Measurements from ENCODE around the gene MYL1.

The MYL1 gene

DNA sequence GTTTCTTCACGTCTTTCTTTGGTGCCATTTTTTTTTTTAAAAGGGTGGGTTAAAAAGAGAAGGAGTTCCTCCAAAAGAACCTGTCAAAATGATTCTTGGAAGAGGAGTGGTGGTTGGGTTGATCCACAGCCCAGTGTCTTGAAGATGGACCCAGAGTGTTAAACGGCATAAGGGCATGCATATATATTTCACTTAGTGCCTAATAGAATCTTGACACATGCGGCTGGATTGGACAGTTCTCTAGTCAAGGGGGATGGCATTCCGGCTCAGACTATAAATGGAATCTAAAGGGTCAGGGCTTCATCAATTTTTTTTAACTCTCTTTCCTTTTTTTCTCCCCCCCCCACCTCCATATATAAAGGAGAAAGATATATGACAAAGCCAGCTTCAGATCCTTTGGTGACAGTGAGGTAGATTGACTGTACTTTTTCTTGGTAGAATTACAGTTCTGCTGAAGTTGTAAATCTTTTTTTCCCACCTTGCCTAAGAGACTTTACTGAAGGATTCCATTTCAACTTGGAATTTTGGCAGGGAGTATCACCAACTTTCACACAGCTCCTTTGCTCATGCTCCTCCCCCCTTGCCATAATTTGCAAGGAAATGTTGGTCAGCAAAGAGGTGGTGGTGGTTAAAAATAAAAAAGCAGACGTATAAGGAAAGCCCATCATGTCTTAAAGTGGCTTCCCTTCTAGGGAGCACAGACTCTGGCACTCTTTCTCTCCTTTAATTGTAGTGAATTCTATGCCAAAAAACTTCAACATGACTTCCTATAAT, at the start of gene MYL1:
Gene MYL1 (minus strand): TSS at position 160 of the 774 bp plus-strand sequence. CDS start 132 bp downstream, at position 28.
- DNase-seq: no peak

DNA sequence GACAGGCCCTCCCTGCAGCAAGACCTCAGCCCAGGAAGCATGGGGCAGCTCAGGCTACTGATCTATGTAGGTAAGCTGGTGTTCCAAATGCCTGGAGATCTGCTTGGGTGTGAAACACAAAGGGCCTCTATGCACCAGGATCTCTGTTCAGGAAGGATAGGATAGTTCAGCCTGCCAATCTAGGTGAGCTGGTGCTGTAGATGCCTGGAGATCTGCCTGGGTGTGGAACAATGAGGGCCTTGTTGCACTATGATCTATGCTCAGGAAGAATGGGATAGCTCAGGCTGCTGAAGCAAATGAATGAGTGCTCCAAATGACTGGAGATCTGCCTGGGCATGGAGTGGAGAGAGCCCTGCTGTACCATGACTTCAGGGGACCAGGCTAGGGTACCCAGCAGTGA, 48.9 kb upstream of the MYL1 start:
- DNase-seq: no peak

DNA sequence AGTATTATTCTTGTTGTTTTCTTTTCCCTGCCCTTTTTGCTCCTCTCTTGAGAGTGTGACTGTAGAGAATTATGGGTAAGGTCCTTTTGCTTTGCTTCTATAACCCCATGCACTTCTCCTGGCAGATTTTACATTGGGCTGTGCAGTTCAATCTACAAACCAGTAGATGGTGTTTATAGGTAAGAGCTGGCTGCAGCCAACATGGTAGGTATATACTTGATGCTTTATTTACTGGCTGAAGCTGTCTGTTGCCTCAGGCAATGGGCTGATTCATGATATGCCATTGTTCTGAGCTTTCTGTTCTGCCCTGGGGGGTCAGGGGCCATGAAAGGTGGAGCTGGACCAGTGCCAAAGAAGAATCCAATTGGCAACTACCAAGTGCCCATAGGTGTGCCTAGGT, 48.3 kb upstream of the MYL1 start:
- DNase-seq: no peak

DNA sequence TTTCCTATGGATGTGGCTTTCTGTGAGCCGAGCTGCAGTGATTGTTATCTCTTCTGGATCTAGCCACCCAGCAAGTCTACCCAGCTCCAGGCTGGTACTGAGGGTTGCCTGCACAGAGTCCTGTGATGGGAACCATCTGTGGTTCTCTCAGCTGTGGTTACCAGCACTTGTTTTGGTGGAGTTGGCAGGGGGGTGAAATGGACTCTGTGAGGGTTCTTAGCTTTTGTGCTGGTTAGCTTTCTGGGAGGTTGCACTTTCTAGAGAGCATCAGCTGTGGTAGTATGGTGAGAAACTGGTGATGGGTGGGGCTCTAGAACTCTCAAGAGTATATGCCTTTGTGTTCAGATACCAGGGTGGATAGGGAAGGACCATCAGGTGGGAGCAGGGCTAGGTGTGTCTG, 45.4 kb upstream of the MYL1 start:
- DNase-seq: no peak

DNA sequence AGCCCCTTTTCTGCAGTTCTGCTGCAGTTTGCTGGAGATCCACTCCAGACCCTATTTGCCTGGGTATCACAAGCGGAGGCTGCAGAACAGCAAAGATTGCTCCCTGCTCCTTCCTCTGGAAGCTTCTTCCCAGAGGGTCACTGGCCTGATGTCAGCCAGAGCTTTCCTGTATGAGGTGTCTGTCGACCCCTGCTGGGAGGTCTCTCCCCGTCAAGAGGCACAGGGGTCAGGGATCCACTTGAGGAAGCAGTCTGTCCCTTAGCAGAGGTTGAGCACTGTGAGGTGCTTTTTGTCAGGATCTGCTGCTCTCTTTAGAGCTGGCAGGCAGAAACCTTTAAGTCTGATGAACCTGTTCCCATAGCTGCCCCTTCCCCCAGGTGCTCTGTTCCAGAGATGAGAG, 42.0 kb upstream of the MYL1 start:
- no peak for DNase-seq

DNA sequence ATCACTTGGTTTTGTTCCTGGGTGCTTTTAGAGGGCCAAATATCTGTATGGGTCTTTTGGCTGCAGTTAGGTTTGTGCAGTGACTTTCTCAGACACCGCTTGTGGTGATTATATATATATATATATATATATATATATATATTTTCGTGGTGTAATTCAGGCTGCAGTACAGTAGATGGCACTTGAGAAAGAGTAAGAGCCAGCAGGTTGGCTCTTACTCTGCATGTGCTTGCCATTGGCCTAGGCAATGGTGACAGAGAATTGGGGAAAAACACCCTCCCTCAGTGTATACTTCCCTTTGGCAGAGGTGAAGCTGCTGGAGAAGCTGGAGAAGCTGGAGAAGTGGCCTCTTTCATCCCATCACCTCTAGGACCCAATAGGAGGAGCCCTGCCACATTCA, 22.2 kb upstream of the MYL1 start:
- no peak for DNase-seq

DNA sequence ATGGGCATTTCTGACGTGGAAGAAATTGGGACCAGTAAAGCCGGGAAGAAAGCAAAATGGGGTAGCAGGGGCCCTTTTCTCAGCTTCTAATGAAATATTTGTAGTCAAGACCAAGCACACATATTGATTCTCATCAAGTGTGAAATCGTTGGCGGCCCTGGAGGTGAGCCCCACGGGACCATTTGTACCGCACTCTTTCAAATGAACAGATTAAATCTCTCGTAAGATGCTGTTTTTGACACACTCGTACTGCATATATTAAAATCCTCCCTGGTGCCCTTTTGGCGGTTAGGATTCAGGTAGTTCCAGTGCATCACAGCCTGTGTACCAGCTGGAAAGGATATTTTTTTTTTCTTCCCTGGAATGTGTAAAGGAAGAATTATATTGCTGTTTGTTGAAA, 9.9 kb upstream of the MYL1 start:
- DNase-seq: no peak

DNA sequence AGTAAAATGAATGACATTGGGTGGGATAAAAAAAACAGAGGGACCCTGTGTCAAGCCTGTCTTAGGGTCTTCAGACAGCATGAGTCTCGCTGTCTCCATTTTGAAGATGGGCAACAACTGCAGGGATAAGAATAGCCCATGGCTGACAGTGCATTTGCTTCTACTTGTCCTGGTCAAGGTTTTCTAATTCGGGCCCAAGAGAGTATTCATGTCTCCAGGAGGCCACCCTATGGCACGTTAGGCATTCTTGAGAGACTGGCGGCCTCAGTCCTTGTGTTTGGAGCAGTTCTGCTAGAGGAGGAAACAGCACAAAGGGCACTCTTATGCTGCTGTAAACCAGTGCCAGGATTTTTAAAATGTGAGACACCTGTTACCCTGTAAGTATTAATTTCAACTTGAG, 9.5 kb upstream of the MYL1 start:
- DNase-seq: no peak

DNA sequence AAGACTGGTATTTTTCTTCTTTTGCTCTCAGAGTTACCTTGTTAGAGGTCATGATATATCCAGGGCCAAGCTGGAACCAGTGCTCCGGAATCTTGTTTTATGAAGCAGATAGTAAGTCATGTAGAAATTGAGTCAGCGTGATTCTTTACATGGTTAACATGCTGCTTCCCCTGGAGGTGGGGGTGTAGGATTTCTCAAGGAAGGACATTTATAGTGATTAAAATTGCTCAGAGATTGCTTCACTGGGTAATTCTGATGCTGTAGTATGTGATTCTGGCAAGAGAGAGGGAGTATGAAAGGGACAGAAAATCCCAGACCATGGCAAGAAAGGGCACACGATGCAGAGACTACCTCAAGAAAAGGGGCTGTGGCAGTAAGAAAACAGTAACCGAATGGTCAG, 8.0 kb upstream of the MYL1 start:
- no peak for DNase-seq

DNA sequence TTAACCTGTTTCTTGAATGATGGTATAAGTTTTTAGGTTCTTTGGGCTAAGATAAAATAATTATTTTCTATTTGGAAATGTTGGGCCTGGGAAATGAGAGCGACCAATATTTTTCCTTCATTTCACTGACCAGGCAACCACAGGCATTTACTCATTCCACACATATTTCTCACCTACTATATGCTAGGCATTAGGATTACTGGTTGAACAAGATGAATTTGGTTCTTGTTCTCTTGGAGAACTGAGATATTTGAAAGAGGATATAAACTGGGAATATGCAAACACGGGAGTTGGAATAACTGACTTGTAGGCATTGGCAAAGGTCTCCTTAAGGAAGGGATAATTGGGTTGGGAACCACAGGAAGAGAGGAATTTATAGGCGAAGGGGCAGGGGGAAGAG, 3.9 kb upstream of the MYL1 start:
- no peak for DNase-seq

DNA sequence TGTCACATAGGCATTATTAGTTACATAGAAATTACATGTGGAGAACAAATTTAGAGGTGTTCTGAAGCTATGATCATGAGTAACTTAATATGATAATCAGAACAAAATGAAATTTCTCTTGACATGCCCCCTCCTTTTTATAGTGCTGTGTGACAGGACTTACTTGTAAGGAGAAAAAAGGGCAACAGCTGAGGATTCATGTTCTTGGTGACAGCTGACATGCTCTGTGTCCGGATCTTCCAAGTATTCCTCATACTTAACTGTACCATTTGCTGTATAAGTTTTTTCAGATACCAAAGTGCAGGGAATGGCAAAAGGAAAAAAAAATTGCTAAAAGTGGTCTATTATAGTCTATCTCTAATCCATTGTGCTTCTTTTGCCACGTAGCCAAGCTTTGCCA, 3.5 kb upstream of the MYL1 start:
- no peak for DNase-seq

DNA sequence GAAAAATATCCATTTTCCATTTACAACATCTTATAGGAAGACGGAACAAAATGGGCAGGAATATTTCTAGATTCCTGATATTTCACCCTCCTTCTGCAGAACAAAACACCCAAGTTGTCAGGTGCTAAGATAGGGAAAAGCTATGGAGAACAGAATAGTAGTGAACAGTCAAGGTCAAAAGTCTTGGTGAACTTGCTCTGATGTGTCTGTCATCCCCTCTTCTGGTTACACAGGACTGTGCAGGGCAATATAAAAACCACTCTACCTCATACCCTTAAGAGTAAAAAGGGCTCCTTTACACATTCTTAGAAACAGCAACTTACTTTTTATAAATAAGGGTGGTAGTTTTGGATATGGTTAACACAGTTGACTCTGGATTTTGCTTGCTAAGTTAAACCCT, 4.4 kb downstream of the MYL1 start:
- DNase-seq: no peak

DNA sequence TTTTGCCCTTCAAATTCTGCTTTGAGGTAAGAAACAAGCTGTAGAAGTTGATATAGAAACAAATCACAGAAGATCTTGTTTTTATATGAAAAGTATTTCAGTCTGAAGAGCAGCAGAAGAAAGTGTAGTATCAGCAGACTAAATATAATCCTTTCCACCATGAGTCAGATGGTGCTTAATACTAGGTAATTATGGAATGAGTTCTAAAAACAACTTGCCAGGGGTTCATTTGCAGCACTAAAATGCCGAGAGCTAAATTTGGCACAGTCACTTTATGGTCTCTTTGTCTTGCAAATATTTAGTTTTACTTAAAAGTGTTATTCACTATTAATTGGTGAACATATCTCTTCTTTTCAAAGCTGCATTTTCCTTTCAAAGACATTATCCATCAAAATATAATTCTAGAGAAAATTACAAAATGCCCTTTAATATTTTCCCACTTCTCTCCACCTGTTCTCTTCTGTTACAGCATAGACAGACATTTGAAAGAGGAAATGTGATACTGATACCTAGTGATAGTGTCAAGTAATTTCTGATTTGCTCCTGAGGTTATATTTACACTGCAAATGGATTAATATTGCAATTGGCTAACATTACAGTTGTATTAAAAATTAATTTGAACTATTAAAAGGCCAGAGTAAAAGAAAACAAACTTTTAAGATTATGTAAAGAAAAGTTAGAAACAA, 5.3 kb downstream of the MYL1 start:
- DNase-seq: no peak

DNA sequence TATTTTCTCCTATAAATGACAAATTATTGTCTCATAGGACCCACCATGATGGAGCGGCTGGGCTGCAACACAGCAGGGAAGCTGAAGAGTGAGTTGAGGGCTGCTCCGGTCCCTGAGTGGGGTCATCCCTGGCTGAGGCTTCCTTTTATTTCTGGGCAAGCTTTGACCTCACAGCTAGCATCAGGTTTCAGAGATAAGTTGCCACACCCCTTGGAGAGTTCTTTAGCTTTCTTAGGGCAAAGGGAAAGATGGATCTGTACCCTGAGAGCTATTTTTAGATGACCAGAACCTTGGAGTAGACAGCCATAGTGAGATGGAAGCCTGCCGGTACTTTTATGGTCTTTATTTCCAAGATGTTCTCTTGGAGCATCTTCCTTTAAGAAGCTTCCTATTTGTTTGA, 11.5 kb downstream of the MYL1 start:
- DNase-seq: no peak

DNA sequence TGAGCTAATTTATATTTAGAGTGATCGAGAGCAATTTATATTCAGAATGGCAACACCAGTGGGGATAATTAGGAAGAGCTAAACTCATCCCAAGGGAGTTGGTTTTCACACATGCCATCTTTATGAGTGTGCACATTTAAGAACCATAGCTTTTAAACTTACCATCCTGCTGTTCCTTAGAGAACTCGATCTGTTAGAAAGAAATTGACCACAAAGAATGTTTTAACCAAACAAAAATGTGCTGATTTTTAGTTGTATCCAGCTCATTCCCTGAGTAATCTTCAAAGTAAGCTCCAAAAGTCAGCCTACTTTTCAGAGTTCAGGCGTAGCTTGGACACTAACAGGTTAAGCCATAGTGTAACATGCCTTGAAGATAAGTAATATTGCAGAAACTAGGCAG, 12.6 kb downstream of the MYL1 start:
- no peak for DNase-seq

DNA sequence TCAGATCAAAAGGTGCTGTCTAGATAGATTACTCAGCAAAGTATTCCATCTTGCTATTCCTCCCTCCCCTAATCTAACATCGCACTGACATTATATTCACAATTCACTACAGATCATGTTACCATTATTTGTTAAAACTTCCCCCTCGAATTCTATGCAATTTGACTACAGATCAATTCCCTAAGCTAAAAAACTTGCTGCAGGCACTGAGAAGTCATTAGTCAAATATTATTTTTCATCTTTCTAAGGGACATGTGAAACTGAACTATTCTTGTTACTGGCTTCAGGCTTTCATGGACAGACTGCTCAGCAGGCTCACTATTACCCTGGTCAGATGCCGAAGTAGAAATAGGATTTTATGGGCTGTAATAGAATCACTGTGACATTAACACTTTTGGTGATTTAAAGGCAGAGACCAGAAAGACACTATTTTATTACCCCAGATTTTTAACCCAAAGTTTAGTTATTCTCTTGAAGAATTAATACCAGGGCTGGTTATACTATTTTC, 15.1 kb downstream of the MYL1 start:
- DNase-seq: no peak

DNA sequence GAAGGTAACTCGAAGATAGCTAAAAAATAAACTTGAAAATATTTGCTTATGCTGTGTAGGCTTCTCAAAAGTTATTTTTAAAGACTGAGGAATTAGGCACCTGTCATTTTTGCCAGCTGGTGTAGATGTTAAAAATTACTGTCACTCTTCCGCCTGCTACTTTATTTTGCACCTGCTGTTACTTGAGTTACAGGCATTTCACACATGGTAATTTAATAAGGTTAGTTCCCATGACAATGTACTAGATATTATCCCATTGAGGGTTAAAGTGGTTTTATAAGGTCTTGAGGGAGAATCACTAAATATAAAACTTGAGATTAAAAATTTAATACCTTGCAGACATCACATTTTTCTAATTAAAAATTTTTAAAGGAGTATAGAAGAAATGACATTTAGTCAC, 26.6 kb downstream of the MYL1 start:
- DNase-seq: no peak

DNA sequence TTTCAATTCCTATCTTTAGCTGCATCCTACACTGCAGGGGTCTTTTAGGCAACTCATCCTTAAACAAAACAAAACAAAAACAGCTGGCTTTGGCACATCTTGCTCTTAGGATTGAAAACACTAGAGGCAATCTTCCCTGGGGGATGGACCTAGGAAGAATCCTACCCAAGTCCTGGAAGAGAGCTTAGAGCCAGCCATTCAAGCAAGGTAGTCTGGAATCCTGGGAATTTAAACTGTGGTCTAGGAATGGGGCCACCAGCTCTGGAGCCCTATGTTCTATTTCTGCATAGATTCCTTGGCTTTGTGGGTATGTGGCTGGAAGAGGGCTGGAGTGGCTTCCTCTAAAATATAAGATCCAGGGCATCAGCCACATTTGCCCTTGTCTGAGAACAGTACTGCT, 27.7 kb downstream of the MYL1 start:
- no peak for DNase-seq

DNA sequence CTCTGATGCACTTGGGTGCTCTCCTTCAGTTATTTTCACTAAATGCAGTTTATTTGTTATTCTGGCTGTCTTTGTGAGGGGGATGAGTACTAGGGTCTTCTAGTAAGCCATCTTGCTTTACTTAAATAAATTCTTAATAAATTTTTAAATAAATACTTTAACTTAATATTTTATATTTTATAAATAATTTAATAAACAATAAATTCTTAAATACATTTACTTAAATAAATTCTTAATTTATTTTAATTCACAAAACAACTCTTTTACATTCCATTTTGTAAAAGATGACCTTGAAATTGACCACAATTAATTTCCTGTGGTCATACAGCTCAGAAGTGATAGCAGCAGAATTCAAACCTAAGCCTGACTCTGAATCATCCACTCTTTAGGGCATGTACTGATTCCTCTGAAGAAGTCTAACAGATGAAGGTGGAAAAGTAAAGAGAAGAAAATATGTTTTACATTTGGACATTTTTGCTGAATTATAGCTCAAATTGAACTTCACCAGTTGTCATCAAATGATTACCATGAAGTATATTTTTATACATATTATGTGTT, 28.8 kb downstream of the MYL1 start:
- DNase-seq: no peak

DNA sequence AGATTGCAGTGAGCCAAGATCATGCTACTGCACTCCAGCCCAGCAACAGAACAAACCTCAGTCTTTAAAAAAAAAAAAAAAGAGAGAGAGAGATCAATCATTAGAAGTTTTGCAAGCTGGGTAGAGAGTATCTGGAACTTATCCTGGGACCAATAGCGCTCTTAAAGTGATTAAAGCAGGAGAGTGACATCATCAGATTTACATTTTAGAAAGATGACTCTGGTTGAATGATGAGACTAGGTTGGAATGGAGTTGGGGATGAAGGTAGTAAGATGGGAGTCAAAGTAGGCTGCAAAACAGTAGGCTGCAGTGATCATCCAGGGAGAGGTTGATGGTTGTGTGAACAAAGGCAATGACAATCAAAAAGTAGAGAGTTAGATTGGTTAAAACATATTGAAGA, 37.8 kb downstream of the MYL1 start:
- DNase-seq: no peak

DNA sequence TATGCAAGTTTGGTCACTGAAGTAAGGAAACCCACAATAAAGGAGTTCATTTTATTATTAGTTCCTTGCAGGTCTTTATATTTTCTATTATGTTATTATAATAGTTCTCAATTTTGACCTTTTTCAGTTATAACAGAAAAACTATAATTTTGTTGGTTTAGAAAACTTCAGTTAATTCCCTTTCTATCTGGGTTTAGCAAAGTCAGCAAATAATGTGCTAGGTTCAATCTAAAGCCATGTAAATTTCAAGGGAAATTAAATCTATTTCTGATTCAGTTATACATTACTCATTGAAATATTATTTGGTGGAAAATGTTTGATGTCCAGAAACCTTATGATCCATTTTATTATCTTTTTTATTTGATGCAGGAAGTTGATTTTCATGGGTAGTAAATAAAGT, 43.7 kb downstream of the MYL1 start:
- DNase-seq: no peak

DNA sequence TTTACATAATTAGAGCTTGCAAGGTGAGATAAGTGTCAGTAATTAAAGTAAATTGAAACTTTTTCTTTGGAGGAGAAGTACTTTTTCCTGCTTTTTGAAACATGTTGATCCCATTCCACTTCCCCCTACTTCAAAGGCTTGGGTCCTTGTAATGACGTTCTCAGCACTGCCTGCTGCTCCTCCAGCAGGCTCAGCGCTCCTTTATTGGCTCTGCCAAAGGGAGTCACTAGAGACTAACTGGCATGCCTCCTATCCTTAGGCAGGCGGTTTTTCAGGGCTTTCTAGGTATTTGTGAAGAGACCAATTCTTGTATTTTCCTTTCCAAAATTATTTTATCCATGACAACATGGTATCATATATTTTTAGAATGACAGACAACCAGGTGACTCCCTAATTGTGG, 45.8 kb downstream of the MYL1 start:
- no peak for DNase-seq

DNA sequence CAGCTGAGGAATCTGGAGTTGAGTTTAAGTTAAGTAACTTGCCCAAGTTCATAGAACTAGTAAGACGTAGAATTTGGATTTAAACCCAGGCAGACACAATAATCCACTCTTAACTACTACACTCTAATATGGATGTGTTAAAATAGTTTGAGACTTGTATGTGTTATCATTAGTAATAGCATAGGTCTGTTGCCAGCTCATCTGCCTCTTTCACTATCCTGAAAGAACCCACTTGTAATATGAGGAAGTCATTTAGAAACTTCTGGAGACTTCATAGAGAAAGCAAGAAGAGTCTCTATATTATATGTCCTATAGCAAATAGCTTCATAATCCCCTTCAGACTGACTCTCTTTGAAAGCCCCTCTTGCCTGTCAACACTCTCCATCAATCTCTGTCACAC, 46.7 kb downstream of the MYL1 start:
- DNase-seq: no peak

DNA sequence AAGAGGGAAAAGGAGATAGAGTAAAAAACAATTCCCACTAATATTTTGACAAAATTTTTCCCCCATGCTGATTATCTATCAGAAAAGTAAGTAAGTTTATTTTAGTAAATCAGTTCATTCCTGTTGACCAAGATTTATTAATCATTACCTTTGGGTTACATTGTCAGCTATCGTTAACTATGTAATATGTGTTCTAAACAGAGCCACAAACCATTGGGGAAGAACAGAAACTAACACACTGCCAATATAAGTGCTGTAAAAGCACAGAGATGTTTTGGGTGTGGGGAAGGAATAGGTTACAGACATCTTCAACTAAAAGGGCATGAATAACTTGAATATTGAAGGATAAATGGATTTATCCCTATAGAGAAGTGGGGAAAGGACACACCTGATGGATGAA, 47.3 kb downstream of the MYL1 start:
- no peak for DNase-seq
